ENCODE measurements around the gene LAMP5. TPM values are rescaled to one million over a fixed set of nuclear protein-coding genes. Genes with fewer than 3 reads are reported as not detected.

LAMP5 gene, protein sequence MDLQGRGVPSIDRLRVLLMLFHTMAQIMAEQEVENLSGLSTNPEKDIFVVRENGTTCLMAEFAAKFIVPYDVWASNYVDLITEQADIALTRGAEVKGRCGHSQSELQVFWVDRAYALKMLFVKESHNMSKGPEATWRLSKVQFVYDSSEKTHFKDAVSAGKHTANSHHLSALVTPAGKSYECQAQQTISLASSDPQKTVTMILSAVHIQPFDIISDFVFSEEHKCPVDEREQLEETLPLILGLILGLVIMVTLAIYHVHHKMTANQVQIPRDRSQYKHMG
- total RNA-seq (0.12 and 0.47 TPM in 2 replicates), polyA plus RNA-seq (not detected in 2 replicates)

DNA sequence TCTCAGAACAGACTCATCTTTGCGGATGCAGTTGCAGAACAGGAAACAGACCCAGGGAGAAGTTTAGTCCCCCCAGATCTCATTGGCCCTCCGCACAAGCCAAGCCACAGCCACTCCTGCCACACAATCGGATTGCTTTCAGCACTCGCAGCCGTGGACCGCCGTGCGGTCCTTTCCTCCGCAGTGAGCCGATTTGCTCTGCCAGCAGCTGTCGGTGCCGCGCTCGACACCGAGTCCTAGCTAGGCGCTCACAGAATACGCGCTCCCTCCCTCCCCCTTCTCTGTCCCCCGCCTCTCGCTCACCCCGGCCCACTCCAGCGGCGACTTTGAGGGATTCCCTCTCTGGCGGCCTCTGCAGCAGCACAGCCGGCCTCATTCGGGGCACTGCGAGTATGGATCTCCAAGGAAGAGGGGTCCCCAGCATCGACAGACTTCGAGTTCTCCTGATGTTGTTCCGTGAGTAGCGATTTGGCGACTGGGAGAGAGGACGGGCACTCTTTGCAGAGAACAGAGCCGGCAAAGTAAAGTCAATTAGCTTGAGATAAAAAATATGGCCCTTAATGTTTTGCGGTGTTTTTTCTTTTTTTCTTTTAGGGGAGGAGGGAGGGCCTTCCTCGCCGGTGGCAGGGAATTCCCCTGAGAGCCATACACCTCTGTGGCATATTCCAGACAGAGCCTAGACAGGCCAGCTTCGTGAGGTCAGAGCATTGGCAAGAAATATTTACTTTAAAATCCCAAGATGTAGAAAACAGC lies at the start of gene LAMP5:
TSS of gene LAMP5 (plus strand) at position 130 of the 753 bp plus-strand sequence. CDS start at position 393, 263 bp downstream.
- peaks cover 22% of the 10 kb centered on the region for H3K4me1 ChIP-seq (ENCODE audit: insufficient read depth)
- peak within 1 kb of the TSS; percentile 87 for H3K4me2 ChIP-seq
- no peaks in the 10 kb centered on the region for H4K20me1 ChIP-seq (ENCODE audit: insufficient read depth, poor library complexity, severe bottlenecking)
- 2% methylated on average over 35 of the region's 38 CpGs for WGBS (ENCODE audit: low lambda C conversion rate, missing lambda C conversion rate)
- no peaks in the 10 kb centered on the region for H3K9me2 ChIP-seq (replicated peaks; ENCODE audit: insufficient read depth)
- DNase-seq (ENCODE audit: low spot score): peak; percentile 62
- H3K27ac ChIP-seq: no peak within 1 kb of the TSS
- no peak within 1 kb of the TSS for H2AFZ ChIP-seq
- no peaks in the 10 kb centered on the region for H3K79me2 ChIP-seq
- H3K9me3 ChIP-seq (ENCODE audit: low read depth): no peaks in the 10 kb centered on the region
- H3K36me3 ChIP-seq (replicated peaks; ENCODE audit: insufficient read depth, low read depth): no peaks in the 10 kb centered on the region
- TF ChIP-seq, protein P1, sequence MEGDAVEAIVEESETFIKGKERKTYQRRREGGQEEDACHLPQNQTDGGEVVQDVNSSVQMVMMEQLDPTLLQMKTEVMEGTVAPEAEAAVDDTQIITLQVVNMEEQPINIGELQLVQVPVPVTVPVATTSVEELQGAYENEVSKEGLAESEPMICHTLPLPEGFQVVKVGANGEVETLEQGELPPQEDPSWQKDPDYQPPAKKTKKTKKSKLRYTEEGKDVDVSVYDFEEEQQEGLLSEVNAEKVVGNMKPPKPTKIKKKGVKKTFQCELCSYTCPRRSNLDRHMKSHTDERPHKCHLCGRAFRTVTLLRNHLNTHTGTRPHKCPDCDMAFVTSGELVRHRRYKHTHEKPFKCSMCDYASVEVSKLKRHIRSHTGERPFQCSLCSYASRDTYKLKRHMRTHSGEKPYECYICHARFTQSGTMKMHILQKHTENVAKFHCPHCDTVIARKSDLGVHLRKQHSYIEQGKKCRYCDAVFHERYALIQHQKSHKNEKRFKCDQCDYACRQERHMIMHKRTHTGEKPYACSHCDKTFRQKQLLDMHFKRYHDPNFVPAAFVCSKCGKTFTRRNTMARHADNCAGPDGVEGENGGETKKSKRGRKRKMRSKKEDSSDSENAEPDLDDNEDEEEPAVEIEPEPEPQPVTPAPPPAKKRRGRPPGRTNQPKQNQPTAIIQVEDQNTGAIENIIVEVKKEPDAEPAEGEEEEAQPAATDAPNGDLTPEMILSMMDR (IDR thresholded peaks at IDR 0.05; ENCODE audit: poor library complexity): no peak
- peak; percentile 83 for TF ChIP-seq EZH2 (IDR thresholded peaks at IDR 0.05; ENCODE audit: borderline replicate concordance)
- no peak within 1 kb of the TSS for H3K4me3 ChIP-seq
- H3K27me3 ChIP-seq: peaks cover 100% of the 10 kb centered on the region

DNA sequence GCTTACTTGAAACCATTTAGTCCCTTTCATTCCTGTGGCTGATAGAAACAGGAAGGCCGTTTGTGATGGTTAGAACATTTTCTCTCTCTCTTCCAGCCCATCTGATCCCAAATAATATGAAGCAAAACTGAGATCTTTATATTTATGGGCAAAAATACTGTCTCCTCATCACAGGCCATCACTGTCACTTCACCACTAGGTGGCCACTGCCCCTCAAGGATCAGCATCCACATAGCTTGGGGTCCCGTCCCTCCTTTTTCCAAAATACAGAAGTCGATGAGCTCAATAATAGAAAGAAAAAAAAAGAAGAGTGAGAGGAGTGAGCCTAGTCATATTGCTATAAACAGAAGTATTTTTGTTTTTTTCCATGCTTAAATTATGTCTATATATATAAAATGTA lies 46.4 kb upstream of the LAMP5 start:
- 47% methylated on average over 3 of the region's 3 CpGs for WGBS (ENCODE audit: low lambda C conversion rate, missing lambda C conversion rate)
- no peak for DNase-seq (ENCODE audit: low spot score)
- TF ChIP-seq, protein P1 (IDR thresholded peaks at IDR 0.05; ENCODE audit: poor library complexity): peak; percentile 44
- TF ChIP-seq EZH2 (IDR thresholded peaks at IDR 0.05; ENCODE audit: borderline replicate concordance): no peak

DNA sequence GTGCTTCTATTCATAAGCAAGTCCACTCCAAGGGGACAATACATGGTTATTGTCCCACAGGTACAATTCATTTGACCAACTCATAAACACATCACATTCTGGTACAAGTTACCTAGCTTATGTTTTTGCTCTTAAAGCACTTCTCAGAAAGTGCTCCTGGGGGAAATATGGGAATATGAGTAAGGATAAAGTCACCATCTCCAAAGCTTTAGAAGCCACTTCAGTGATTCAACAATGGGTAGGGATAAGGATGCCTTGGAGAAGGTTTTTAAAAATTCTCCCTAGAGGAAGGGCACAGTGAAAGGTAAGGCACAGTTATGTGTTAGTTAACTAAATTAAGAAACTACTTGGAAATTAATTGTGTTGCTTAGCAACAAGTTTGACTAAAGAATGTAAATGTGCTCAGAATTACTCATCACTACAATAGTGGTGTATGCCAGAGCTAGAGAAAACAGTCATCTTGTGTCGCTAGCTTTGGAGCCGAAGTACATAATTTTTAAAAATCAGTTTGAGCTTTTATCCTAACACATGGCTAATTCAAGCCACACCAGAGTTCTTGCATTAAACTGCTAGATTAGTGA lies 39.5 kb upstream of the LAMP5 start:
- Histone ChIP-seq H3K4me2 (no peak overlapping the region), H3K27ac (no peak overlapping the region), H3K36me3 (replicated peaks; ENCODE audit: insufficient read depth, low read depth) (no peaks in the 10 kb centered on the region), H3K79me2 (no peaks in the 10 kb centered on the region), H3K4me3 (no peak overlapping the region), H2AFZ (no peak overlapping the region), H3K27me3 (no peaks in the 10 kb centered on the region), H3K9me3 (ENCODE audit: low read depth) (no peaks in the 10 kb centered on the region), H3K4me1 (ENCODE audit: insufficient read depth) (no peaks in the 10 kb centered on the region), H4K20me1 (ENCODE audit: insufficient read depth, poor library complexity, severe bottlenecking) (no peaks in the 10 kb centered on the region), H3K9me2 (replicated peaks; ENCODE audit: insufficient read depth) (no peaks in the 10 kb centered on the region)
- TF ChIP-seq, protein P1 (IDR thresholded peaks at IDR 0.05; ENCODE audit: poor library complexity): no peak
- TF ChIP-seq EZH2 (IDR thresholded peaks at IDR 0.05; ENCODE audit: borderline replicate concordance) (no peak), EZH2phosphoT487 (IDR thresholded peaks at IDR 0.05; ENCODE audit: low read depth, severe bottlenecking, unreplicated experiment) (no peak)
- DNase-seq (ENCODE audit: low spot score): no peak
- WGBS (ENCODE audit: low lambda C conversion rate, missing lambda C conversion rate): 89% methylated on average over 2 of the region's 2 CpGs

More for the DNA sequence above, 46.4 kb upstream of the LAMP5 start:
- Histone ChIP-seq H3K9me2 (replicated peaks; ENCODE audit: insufficient read depth) (no peaks in the 10 kb centered on the region), H2AFZ (no peak overlapping the region), H3K79me2 (no peaks in the 10 kb centered on the region), H3K27ac (no peak overlapping the region), H3K4me1 (ENCODE audit: insufficient read depth) (no peaks in the 10 kb centered on the region), H3K27me3 (no peaks in the 10 kb centered on the region), H3K4me3 (no peak overlapping the region), H3K9me3 (ENCODE audit: low read depth) (no peaks in the 10 kb centered on the region), H3K36me3 (replicated peaks; ENCODE audit: insufficient read depth, low read depth) (no peaks in the 10 kb centered on the region), H3K4me2 (no peak overlapping the region), H4K20me1 (ENCODE audit: insufficient read depth, poor library complexity, severe bottlenecking) (no peaks in the 10 kb centered on the region)

Measured in hepatocyte (in vitro differentiated cells).